GM19043 (cell line): Measurements from ENCODE around the gene KLF13.

Experiments
- ATAC-seq: cut with Tn5 transposase; IDR thresholded peaks from one replicate; pipeline ENCODE4 v1.9.1; 2021; ENCODE audit warnings: low read depth; ENCODE audit not compliant: unreplicated experiment

KLF13 gene

DNA sequence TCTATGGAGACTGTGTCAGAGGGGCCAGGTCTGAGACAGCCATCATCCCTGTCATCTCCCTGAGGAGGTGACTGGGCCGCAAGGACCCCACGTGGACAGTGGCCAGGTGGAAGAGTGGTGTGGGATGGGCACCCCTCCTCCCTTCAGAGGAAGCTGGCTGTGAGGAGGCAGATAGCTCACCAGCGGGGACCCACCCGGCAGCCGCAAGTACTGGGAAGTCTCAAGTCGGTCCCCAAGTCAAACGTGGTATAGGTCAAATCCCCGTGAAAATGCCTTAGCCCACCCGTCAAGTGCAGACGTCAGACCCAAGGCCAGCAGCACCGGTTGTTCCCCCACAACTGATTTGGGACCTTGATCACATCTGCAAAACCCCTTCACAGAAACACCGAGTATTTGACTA, 12.3 kb upstream of the KLF13 start:
- ATAC-seq, result no peak

DNA sequence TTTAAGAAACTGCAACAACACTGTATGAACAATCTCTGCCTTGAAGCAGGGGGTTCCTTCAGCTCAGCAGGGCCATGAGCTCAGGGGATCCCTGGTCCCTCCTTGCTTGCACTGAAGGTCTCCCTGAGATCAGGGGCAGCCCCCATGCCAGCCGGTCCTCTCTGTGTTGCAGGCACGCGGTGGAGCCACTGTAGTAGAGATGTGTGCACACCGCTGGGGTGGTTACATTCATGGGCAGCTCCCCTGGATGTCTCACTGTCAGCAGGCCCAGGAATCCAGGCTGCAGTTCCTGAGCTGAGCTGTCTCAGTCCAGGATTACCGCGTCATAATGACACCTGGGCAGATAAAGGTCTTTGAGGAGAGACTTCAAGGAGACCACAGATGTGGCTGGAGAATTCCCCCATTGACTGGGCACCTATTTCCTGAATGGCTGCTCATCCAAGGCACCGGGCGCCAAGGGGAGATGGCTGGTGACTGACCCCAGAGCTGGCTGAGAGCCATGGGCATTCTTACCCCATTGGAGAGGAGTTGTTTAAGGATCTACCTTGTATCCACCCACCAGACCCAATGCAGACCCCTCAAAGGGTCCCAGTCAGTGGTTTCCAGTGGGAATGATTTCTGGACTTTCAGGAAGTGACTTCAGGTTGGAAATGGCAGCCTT, 10.4 kb upstream of the KLF13 start:
- ATAC-seq, result no peak

DNA sequence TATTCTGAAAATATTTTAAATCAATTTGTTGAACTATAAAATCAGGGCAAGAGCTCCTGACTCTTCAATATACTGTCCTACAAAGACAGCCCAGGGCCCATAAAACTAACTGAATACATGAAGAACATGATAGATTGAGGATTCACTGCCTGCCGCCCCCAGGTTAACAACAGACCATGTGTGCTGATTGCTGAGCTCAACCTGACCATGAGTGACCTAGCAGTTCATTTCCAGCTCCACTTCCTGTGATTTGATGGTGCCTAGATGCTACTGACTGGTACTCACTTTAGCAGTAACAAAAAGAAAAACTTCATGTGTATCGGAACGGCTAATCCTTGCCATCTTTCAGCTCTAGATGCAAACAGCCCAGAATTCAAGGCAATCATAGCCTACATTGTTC, 9.6 kb upstream of the KLF13 start:
- no peak for ATAC-seq

DNA sequence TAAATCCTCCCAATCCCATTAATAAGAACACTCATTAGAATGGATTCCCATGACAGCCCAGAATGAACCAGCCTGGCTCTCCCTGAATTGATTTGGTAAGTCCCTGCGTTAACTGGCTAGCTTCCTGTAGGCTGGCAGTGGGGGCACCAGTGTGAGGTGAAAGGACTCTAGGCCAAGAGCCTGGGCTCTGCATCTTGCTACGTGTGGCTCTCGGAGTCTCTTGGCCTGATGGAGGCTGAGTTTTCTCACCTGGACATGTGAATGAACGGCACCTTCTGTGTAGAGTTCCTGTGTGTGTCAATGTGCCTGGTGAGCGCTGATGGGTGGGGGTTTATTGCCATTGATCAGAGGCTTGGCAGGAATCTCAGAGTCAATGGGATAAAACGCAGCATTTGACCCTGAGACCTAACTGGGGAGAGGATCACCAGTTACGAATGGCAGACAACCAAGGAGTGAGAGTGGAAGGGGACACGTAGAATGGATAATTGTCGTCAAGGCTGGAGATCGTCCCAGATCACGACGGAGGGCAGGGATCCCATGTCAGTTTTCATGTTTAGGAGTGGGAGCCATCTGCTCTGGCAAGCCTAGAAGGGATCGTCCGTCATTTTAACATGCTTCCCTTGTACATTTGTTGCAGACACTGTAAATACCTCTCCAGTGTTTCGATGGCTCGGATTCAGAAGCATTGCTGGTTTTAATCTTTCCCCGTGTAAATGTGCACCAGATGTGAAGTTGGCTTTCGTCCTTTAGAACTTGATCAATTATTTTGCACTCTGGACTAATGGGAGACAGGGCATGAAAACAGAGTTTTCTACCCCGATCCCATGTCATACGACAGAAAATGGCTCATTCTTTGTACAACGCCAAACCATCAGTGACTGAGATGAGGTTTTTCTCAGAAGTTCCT, 9.0 kb upstream of the KLF13 start:
- no peak for ATAC-seq

DNA sequence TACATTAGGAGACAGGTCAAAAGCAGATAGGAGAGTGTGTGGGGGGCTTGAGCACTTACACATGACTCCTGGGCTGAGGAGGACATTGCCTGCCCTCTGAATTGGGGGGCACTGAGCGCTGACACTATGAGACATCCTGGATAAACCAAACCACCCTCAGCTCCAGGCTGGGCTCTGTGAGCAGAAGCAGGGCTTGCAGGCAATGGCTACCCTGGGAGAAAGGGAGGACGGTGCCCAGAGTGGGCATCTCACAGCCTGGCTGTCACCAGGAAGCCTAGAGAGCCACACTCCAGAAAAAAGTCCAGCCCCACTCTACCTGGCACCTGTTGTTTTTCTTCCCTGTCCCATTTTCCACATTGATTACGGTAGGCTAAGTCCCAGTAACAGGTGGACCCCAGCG, 8.2 kb upstream of the KLF13 start:
- ATAC-seq, result no peak

DNA sequence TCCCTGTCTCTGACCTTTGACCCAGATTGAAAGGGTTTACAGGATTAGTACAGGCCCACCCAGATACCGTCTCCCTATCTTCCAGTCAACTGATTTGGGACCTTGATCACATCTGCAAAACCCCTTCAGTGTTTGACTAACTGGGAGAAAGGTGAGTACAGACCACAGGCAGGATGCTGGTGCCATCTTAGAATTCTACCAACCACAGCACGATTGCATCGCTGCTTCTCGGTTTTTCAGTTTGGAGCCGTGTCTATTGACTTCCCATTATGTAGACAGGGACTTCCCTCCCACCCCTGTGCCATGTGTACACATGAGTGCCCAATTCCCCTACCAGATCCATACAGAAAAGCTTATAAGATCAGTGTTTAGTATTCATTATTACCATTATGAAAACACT, 6.6 kb upstream of the KLF13 start:
- no peak for ATAC-seq

DNA sequence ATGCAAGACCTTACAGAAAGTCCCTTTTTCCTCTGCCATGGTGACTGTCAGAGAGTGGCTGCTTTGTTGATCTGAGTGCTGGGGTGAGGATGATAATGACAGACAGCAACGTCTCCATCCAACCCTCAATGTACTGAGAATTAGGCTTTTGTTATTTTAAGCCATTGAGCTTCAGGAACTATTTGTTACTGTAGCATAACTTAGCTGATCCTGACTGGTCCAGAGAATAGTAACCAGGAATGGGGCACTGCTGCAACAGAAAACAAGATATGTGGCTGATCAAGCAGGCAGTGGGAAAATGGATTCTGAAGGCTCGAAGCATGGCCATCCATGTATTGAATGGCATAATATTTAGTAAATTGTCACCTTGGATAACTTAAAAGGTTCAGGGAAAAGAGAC, 5.2 kb upstream of the KLF13 start:
- ATAC-seq, result no peak

DNA sequence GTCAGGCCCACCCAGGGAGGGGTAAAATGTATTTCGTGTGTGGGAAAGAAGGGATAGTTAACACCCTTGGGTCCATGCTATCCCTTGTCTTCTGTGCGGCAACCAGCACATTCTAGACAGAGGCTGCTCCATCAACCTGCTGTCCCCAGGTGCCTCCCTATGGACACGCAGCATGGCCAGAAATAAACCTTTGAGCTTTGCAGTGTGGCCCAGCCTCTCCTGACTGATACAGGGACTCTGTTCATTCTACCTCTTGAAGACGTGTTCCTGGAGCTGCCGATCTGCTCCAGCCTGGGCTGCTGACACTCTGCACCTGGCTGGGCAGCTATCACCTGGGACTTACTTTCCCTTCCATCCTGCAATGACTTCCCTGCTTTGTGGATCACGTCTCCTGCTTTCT, 4.1 kb upstream of the KLF13 start:
- ATAC-seq, result no peak

DNA sequence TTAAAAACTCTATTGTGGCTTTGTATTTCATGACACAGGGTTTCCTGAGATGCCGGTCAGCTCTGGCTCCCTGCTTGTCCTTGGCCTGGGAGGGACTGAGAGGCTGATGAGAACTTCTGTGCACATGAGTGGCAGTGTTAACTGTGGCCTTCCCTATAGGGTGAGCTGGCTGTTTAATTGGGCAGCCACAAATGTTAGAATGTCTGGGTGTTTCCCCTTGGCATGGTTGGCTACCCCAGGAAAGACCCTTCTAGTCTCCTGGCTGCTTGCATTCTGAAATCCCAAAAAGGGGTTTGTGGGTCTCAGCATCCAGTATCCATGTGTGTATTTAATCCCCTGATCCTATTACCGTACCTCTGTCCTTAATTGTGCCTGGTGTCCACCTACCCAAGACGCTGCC, 3.0 kb upstream of the KLF13 start:
- ATAC-seq, result no peak

DNA sequence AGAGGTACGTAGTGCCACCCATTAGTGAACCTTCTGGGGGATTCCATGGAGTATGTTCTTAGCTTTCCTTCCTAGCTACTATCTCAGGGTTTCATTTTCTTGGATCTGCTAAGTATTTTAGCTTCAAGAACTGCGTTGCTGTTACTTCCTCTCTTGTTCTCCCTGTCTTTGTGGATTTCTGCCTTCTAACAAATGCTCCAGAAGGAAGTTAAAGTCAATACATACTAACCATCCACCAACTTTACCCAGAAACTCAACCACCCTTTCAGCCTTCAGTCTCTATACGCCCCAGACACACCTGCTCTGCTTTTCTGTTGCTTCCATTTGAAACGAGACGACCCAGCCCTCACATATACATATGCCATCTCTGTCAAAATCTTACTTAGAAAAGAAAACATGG, 2.4 kb upstream of the KLF13 start:
- no peak for ATAC-seq

DNA sequence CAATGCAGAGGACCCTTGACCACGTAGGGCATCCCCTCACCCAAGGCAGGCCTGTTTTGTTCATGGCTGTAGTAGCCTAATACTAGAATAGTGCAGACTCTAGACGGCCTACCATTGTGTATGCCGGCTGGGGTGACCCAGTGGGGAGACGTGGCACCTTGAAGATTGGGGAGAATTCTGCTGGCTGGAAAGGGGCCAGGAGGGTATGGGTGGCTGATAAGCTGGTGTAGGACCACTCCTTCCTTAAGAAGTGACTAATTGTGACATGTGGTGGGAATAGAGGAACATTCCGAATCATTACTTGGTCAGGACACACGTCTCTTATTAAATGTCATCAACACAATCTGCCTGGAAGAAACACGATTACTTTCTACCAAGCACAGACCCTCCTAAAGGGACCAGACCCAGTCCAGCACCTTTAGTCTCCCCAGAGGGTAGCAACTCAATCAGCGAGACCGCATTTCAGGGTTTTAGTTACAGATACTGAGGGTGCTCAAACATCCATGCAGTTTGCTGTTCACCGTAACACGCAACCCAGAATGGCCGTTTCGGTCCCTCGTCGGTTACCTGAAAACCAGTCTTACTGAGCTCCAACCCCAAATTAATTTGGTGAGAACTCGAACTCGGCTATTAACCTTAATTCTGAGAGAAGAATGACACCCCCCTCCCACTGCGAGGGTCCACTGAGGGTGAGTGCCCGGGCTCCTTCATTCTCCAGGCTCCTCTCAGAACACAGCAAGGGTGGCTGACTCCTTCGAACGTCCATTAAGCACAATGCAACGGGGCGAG, 1.6 kb upstream of the KLF13 start:
- no peak for ATAC-seq

DNA sequence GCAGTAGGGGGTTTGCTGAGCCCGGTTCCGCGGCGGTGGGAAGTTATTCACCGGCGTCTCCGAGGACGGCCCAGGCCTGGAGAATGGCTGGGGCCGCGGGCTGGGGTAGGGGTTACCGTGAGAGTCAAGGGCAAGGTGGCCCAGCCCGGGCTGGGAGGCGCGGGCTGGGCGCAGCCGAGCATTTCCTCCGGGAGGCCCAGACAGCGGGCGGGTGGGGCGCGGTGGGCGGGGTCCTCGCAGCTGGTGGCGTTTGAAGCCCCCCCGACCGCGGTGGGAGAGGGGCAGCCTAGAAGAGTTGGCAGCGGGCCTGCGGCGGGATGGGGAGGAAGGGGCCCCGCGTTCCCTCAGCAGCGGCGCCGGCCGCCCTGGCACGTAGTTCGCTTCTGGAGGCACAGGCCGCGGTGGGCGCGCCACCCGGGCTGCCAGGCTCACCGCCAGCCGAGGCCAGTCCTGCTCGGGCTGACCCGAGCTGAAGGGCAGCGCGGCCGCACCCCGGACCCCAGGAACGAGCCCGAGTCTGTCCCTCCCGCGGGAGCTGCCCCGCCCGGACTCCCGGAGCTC, 960 bp upstream of the KLF13 start:
- no peak for ATAC-seq

DNA sequence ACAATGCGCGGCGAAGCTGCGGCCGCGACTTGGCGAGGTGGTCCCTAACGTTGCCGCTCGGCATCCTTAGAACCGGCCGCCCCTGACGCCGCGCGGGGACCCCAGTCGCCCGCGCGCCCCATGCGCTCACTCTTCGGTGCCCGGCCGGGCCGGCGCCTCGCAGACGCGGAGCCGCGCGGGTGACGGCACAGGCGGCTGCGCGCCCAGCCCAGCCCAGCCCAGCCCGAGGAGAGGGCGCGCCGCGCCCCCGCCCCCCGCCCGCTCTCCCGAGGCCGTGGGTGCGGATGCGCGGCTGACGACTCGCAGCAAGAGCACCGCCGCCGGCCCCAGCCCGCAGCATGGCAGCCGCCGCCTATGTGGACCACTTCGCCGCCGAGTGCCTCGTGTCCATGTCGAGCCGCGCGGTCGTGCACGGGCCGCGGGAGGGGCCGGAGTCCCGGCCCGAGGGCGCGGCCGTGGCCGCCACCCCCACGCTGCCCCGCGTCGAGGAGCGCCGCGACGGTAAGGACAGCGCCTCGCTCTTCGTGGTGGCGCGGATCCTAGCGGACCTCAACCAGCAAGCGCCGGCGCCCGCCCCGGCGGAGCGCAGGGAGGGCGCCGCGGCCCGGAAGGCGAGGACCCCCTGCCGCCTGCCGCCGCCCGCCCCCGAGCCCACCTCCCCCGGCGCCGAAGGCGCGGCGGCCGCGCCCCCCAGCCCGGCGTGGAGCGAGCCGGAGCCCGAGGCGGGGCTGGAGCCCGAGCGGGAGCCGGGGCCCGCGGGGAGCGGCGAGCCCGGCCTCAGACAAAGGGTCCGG, 437 bp downstream of the KLF13 start:
- peak; percentile 9 for ATAC-seq

DNA sequence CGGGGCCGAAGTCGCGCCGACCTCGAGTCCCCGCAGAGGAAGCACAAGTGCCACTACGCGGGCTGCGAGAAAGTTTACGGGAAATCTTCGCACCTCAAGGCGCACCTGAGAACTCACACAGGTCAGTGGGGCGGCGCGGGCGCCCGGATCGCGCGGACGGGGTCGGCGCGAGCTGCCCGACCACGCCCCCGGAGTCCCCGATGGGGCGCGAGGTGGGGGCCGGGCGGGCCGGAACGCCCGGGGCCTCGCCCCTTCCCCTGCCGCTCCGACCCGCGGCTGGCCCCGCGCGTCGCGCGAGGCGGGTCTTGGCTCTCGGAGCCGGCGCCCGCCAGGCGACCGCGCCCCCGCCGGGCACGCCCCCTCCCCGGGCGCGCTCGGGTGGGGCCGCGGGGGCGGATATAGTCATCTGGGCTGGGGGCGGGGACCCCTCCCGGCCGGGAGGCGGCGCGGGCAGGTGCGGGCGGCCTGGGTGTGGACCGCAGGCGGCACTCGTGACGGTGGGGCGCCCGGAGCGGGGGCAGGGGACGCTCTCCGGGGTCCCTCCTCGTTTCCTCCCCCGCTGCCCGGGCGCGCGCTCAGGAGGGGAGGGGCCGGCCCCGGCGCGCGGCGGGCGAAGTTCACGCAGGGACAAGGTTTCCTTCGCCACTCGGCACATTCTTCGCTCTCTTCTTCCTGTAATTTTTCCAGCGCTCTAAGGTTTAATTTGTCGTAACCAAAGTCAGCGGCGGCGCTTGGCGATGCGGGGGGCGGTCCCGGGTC, 1.2 kb downstream of the KLF13 start:
- ATAC-seq, result no peak

DNA sequence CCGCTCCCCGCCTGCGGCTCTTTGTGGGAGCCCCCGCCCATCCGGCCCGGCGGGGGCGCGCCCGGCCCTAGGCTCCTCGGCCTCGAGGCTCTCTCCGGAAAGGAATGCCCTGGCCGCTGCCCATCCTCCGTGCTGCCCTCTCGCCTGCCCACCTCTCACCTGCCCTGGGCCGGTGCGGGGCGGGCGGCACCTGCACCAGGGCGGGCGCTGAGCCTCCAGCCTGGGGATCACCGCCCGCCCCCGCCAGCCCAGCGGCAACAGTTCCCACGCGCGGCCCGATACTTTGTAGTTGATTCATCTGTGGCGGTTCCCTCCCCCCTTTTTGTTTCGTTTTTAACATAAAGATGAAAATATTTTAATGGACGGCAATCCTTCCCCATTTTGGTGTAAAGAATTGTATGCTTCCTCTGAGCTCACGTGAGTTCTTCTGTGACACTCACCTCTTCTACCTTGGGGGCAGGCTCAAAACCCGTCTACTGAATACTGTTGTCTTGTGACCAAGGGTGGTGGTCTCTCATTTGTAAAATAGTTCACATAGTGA, 1.9 kb downstream of the KLF13 start:
- ATAC-seq, result no peak

DNA sequence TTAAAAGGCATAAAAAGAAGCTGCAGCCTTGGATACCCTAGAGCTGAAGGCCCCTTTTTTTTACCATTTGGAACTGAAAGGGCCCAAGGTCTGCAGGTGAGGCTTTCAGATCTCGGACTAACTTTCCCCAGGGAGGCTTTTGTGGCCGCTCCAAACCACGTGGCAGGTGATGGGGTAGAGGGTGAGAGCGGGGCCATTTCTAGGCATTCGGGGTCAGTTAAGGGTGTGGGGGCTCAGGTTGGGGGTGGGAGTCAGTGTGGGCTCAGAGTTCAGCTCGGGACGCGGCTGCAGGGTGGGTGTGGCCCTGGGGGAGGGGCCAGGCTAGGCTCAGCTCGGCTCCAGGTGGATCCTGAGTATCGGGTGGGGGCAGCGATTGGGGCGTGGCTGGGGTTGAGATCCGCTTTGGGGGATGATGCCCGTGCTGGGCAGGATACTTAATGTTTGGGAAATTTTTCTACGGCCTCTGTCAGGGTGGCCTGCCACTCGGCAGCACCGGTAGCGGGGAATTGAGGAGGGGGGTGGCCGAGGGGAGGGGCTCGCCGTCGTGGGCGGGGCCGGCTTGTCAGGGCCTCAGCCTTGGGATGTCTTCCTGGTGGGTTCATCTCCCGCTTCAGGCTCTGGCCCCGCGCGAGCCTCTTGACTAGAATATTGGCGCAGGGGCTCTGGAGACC, 2.5 kb downstream of the KLF13 start:
- ATAC-seq, result no peak

DNA sequence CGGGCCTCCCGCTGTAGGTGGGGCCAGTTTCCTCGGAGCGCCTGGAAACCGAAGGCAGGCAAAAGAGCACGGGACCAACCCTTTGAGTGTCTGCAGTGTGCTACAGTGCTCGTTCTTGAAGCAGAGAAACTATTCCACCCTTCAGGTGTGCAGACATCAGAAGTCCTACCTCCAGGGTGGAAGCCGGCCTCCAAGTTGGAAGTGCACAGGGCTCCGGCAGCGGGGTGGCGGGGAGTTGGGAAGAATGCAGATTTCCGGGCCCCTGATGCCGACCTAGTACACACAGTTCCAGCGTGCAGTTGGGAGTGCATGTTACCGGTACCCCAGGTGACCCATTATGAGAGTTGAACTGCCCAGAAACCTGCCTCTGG, 3.0 kb downstream of the KLF13 start:
- ATAC-seq, result no peak

DNA sequence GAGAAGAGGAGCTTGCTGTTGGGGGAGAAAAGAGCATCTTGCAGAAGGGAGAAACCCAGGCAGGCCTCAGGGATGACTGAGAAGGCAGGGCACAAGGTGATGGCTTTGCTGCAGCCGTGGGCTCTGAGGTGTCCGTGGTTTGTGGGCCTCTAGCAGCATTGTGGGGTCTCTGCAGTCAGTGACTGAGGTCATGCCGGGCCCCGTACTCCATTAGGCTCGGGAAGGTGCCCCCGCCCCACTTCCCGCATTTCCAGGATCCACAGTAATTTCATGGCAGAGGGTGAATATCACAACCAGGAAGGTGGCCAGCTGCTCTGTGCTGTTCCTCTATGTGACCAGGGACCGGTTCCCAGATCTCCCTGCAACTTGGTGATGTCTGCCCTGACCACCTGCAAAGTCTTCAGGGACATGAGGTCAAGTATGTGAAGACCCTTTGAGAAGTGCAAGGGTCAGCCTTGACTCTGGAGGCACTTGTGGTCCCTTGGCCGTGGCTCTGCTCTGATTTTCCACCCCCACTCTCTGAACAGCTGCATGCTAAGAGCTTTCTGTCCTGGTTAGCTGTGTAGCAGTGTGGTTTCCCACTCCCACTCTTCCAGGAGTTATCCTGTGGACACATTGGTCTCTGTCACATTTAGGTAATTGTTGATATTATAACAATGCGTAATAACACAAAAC, 3.6 kb downstream of the KLF13 start:
- no peak for ATAC-seq
